HG03135 (cell line): ENCODE measurements around the gene ATOSA.

Source experiments
- ATAC-seq: cut with Tn5 transposase; IDR thresholded peaks from one replicate; pipeline ENCODE4 v1.9.1; 2021; ENCODE audit warnings: mild to moderate bottlenecking, moderate library complexity; ENCODE audit not compliant: unreplicated experiment

ATOSA gene

DNA sequence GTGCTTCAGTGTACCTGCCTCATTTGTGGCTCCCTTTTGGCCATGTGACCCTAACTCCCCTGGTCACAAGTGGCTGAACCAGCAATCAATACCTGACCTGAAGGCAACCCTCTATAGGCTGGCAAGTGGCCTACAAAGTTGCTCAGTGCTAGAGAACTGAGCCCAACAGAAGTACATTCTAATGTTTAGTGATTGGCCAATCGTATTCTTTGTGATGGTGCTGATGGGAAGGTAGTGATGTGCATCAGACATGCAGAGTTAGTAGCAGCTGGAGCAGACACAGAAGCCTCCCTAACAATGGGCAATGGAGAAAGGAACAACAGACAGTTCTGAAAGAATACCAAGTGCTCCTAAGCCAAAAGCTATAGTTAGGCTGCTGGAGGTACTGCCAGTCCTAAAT, 10.4 kb upstream of the ATOSA start:
- ATAC-seq, result no peak

DNA sequence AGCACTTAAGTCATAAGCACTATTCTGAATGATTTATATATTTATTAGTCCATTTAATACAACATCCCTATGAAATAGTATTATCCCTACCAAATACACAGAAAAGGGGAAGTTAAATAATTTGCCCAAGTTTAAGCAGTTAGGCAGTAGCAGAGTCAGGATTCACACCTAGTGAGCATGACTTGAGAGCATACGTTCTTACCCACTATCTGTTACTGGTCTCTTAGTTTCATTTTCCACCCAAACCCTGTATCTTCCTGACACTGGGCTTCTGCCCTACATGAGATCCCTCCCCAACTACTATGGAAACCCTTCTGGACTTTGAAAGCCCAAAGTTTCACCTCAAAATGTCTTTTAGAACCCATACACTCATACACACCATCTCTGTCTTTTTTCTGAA, 4.4 kb upstream of the ATOSA start:
- ATAC-seq, result peak; percentile 40

DNA sequence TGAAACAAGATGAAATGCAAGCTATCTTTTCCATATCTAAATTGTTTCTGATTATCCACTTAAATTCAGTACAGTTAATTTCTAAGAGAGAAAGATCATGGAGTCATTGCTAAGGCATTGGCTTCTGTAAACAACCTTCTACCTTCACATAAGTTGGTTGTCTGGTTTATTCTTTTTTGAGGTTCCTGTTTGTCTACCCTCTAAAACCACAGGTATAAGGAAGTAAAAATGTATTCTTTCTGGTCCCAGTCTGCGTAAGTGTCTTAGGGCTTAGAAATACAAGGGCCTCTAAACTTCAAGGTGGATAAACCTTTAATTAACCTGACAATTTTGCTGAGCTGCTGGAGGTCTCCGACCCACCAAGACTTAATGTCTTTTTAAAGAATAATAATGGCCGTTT, 3.6 kb upstream of the ATOSA start:
- ATAC-seq, result peak; percentile 29

DNA sequence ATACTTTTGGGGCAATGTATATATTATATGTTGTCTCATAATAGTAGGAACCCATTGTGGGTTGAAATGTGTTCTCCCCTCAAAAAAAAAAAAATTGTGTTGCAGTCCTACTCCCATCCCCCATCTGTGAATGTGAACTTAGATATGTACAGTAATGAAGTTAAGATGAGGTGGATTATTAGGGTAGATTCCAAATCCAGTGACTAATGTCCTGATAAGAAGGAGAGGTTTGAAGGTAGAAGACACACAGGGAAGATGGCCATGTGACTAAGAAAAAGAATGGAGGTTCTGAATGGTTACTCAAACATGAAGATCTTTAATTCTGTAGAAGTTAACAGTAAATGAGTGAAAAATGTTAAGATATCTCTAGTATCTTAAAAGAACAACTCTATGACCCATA, 3.0 kb upstream of the ATOSA start:
- no peak for ATAC-seq

DNA sequence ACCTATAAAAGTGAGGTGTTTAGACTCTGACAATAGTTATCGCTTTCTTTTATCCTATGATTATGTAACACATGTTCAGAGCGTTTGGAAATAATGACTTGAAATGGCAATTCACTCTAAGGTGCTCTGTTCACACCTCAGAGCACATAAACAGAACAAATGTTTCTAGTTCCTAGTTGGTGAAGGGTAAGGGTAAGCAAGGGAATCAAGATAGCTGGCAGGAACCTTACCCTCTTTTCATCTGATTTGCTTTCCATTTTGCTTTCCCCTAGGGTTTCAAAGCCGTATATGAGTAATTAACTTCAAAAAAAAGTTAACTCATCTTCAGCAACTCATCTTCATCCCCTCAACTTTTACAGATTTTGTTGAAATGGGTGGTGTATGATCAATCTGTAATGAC, 2.3 kb upstream of the ATOSA start:
- no peak for ATAC-seq

DNA sequence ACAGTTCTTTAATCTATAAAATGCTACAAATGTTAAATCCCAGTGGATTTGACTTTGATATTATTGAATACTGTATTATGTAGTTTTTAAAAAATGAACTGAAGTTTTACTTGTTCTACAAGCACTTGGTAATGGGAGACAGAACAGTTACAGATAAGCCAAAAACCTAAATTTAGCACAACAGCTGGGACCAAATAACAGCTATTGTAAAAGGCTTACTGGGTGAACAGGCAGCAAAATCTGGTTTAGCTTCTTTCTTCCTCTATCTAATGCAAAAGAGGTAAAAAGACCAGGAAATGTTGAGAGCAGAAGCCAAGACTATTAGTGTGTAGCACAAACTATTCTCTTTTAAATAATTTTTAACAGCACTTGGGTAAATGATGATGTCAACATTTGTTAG, 1.6 kb upstream of the ATOSA start:
- no peak for ATAC-seq

DNA sequence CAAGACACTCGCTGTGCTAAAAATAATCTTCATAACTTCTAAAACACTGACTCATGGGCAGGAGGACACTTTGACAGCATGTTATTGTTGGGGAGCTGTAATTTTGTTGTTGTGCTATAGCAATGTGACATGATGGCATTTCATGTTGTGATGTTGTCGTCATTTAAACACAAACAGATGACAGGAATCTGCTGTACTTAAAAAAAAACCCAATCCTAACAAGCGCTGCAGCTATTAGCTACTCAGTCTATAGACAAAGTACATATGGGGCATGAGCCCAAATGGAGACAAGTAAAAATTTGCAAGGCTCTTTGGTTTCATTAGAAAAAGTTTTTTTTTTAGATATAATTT, 828 bp upstream of the ATOSA start:
- no peak for ATAC-seq

DNA sequence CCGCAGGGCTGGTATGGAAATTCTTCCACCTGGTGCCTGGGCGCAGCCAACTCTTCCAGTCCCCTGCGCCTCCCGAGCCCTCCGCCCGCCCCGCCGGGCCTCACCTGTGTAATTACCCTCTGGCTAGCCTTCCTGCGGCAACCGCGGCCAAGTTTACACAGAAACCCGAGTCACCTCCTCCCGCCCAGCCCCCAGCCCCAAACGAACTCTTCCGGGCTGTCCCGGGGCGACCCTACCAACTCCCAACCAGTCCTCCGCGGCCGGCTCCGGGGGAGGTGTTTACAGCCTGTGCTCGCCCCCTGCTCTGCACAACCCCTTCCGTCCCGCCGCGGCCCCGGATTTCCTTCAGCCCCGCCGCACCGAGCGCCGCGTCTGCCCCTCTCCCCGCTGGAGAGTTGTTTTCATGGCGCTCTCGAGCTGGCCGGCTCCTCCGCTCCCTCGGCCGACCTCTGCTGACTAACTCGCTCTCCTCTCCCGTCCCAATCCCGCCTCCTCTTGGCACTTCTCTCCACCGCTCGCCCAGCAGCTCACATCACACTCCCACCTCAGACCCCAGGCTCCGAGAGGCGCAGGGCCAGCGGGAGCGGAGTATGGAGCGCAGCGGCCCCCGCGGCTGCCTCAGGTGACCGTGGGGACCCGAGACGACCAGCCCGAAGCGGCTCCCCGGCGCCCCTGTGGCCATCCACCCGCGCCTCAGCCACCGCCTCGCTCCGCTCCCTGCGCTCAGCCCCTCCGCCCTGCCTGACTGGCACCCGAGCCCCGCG, 538 bp downstream of the ATOSA start:
- ATAC-seq, result peak; percentile 17

DNA sequence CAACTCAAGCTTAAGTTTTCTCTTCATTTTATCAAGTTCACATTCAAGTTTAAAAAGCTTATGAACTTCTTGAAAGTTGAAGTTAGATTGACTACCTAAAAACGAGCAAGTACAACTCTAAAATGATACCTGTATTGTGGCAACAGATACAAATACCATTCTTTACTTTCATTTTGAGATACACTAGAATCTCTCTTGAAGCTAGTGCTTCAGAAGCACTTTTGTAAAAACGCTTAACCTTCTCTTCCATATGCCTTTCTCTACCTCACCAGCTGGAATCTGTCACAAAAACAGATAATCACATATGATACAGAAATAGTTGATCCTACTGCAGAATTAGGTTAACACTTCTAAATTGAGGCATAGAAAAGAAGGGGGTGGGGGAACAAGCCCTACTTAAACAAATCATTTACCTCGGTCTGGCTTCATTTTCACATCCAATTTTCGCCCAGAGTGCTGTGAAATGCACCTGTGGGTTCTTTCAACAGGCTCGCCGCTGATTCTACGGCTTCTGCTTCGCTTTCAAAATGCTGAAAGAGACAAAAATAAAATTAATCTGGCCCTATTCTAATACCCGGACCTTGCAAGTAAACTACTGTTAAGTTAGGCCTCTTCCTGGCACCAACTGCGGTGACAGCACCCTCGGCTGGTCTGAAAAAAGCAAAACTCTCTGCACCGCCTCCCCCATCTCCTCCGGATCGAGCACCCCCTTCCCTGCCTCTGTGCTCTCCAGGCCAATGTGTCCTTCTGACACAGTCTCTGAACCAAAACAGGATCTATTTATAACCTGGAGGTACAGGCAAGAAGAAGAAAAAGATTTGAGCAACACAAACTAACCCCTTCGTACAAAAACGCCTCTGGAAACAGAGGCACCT, 1.4 kb downstream of the ATOSA start:
- peak; percentile 23 for ATAC-seq

DNA sequence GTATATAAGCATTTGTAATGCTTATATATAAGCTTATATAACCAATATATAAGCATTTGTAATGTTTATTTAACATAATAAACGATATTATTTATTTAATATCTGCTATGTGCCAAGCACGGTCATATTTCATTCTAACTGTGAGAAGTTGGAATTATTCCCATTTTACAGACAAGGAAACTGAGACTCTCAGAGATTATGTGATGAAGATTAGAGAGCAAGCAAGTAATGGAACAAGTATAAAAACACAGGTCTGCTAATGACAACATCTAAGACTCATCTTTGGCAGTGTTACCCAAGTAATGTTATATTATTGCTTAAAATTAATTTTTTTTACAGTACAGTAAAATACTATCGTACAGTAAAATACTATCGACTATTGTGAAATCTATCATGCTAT, 4.4 kb downstream of the ATOSA start:
- ATAC-seq, result no peak

DNA sequence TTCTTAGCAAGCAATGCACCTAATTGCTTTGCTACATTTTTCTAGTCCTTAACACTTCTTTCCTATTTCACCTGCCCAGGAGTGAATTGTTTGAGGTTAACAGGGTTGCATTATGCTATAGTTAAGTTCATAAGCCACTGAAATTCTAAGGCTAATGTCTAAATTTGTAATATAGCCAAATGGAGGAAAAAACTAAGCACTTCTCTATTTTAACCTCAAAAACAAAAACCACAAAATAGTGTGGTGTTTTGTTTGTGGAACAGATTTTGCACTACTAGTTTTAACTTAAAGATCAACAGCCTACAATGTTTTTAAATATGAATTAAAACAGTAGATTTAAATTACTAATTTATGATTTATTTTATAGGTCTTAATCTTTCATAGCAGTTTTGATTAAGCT, 5.5 kb downstream of the ATOSA start:
- ATAC-seq, result no peak

DNA sequence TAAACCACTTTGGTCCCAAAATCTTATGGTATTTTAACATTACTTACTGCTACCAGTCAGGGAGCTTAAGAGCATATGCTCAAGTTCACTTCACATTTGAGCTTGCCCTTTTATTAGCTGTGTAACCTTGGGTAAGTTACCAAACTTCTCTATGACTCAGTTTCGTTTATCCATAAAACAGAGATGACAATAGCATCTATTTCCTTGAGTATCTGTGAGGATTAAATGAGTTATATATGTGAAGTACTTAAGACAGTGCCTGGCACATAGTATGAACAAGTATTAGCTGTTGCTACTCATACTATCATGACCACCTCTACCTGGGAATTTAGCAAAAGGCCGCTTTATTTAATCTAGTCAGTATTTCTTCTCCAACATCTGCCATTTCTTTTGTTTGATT, 5.9 kb downstream of the ATOSA start:
- ATAC-seq, result no peak

DNA sequence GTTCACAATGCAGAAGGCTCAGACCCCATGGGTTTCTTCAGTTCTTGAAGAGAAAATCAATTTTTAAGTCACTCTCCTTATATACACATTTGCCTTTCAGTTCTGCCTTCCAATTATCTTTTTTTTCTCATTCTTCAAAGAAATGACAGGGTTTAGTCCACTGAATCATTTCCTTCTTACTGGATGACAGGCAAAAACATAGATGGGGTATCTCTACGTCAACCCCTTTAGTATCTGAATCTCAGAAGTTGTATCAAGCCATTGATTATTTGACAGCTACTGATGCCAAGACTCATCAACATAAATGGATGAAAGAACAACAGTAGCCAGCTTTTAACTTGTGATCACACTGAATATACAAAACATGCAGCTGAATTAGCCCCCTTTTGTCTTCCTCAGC, 6.5 kb downstream of the ATOSA start:
- ATAC-seq, result no peak

DNA sequence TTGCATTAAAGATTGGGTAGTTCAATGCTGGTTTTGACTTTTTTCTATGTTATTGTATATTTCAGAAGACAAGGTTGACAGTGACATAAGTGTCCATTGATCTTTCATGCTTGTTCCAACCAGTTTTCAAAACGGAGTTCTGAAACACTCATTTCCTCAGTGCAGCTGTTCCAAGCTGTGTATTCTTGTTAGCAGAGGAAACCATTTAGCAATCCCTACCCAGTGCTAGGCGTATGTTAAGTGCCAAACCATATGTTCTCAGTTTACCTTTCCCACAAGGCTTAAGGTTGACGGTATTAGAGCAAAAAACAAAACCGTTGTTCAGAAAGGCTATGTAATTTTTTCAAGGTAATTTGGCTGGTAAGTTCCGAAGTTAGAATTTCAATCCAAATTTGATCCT, 9.1 kb downstream of the ATOSA start:
- no peak for ATAC-seq

DNA sequence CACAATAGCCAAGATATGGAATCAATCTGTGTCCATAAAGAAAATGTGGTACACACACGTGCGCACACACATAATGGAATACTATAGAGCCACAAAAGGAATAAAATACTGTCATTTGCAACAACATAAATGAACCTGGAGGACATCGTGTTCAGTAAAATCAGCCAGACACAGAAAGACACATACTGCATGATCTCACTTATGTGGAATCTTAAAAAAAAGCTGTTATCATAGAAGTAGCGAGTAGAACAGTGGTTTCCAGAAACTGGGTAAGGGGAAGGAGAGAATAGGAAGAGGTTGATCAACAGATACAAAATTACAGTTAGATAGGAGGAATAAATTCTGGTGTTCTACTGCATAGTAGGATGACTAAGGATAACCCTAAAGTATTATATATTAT, 11.1 kb downstream of the ATOSA start:
- ATAC-seq, result no peak

DNA sequence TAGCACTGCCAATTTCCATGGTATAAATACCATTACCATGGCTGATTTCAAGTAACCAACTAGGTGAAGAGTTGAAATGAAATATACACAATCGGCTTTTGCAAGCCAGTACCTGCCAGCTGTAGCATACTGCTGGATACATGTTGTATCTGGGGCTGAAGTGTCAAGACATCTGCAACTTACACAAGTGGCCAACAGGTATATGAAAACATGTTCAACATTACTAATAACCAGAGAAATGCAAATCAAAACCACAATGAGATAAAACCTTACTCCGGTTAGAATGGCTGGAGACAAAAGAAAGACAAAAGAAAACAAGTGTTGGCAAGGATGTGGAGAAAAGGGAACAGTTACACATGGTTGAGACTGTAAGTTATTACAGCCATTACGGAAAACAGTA, 11.6 kb downstream of the ATOSA start:
- peak; percentile 80 for ATAC-seq

DNA sequence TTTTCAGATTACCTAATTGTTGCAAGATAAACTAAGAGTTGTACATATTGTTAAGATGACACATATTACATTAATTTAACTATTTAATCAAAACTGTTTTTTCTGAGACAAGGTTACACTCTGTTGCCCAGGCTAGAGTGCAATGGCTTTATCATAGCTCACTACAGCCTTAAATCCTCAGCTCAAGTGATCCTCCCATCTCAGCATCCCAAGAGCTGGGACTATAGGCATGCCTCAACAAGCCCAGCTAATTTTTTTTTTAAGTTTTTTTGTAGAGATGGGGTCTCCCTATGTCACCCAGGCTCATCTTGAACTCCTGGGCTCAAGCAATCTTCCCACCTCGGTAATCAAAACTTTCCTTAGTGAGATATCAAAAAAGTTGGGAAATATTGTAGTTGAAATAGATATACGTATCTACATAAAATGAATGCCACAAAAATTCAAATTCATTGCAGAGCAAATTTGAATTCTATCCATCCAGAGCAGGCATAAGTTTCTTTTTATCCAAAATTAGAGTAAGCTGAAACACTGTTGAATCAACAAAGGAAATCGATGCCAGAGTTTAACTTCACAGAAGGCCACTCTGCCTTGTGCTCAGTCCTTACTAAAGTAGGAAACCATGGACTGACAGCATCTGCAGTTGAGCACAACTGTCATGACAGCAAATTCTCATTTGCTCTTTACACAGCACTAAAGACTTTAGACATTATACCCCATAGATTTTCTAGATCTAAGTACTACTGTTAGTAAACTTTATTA, 15.5 kb downstream of the ATOSA start:
- ATAC-seq, result no peak

DNA sequence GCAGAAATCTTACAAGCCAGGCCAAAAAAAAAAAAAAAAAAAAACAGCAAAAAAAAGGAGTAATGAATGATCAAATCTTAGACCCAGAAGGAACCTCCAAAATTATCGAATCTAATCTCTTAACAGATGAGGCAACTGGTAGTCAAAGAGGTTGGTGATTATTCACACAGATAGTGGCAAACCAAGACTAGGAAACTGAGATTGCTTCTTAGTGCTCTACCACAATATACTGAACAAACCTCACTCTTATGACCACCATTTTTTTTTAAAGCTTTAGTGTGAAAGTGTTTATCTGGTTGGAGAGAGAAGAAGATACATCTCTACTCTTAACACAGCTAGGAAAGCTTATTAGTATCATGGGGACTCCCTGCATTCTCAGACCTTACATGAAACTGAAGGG, 17.3 kb downstream of the ATOSA start:
- ATAC-seq, result no peak

DNA sequence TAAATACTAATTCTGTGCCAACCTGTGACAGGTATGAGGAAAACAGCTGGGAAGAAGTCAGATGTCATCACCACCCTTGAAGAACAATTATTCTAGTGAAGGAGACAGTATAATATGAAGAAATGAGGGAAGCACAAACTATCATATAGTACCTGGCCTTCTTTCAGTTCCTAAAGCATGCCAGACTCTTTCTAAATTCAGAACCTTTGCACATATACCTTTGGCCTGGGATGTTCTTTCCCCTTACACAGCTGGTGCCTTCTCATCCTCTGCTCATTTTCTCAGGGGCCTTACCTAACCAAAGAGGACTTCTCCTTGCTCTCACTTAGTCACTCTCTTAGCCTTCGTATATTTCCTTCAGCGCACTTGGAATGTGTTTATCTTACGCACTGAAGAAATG, 19.0 kb downstream of the ATOSA start:
- ATAC-seq, result no peak

DNA sequence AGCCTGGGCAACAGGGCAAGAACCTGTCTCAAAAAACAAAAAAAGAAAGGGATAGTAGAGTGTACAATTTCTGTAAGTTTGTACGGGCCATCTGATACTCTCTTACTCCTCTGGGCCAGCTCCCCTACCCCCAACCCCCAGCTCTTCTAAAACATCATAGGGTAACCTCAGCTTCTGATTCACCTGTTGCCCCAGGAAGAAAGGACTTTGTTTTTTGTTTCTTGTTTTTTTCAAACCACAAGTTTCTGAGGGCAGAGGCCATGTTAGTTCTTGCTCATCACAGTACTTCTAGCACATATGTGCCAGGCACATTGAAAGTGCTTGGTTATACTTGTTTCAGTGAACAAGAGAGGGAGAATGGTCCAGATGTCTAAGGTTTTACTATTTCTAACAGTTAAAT, 20.2 kb downstream of the ATOSA start:
- ATAC-seq, result peak; percentile 81

DNA sequence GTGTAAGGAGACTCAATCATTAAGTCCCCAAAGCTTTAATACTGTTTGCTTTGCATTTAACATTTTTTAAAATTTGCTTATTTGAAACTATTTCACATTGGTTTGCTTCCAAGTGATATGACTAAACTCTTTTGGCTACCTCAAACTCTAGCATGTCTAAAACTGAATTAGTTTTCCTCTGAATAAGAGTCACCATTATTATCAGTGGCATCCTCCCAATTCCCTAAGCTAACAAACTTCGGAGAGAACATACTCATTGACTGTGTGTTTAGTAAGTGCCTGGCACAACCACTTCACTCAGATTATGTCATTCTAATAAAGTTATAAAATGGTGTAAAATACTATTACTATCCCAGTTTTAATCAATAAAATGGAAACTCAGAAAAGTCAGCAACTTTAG, 21.9 kb downstream of the ATOSA start:
- no peak for ATAC-seq

DNA sequence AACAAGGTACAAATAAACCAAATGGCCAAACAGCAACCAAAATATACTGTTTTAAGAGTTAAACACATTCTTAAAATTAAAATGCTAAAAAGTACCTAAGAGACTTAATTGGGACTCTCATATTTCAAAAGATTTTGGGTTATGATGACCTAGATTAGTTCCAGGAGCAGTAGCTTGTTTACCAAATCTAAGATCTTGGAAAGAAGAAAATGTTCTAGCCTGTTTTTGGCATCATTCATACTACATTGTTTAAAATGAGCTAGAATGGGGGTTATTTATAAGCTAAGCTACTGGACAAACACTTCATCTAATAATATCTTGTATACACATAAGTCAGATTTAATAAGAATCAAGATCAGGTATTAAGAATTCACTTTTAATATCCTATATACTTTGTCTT, 22.8 kb downstream of the ATOSA start:
- ATAC-seq, result no peak
